ENCODE data around the gene TMEM272.

TMEM272 gene

DNA sequence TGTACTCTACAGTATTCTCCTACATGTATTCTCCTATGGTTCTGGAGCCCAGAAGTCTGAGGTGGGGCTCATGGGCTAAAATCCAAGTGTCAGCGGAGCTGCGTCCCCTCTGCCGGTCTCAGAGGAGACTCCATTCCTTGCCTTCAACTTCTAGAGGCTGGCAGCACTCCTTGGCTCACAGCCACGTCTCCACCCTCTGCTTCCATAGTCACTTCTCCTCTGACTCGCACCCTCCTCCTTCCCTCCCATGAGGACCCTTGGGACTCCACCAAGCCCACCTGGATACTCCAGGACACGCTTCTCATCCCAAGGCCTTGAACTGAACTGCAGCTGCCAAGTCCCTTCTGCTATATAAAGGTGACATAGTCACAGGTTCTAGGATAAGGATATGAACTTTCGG is 68.8 kb downstream of the TMEM272 start:
- no peak for DNase-seq

DNA sequence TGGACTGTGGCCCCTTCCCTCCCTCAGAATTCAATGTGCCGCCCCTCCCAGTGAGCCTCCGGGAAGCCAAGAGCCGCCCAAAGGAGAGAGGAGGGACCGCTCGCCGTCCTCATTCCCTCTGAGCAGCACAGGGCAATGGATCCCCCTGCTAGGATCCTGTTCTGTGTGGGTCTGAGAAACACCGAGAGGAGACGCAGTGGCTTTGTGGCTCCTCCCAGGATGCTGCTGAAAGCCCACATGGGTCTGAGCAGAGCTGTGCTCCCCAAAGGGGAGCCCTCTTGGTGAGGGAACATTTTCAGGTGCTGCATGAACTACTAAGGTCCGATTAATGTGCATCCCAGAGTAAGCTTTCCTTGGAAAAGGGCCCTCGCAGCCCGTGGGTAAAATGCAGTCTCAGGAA is 71.5 kb downstream of the TMEM272 start:
- DNase-seq, result no peak

DNA sequence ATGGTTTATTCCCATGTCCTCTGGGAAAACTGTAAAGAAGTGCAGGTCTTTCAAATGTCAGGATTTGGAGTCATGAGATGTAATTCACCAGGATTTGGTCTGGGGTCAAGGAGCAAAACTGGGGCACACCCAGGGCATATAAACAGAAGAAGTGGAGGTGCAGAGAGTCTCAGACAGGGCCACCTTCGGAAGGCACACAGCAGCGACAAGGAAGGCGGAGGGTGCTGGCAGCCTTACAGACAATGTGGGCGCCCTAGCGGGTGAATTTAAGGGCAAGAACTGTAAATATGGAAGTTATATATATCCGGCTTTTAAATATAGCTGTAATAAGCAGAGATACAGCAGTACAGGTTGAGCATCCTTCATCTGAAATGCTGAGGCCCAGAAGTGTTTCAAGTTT is 72.2 kb downstream of the TMEM272 start:
- DNase-seq, result no peak

DNA sequence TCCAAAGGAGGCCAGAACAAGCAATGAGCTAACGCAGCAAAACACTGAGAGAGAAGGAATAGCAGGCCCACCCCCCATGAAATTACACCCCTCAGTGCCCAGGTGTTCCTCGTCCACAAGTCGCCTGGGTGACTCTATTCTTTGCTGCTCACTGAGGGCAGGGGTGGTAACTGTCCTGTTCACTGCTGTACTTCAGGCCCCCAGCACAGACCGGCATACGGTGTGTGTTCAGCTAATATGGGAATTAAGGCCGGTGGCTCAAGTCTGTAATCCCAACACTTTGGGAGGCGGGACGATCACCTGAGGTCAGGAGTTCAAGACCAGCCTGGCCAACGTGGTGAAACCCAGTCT is 72.9 kb downstream of the TMEM272 start:
- DNase-seq, result no peak

DNA sequence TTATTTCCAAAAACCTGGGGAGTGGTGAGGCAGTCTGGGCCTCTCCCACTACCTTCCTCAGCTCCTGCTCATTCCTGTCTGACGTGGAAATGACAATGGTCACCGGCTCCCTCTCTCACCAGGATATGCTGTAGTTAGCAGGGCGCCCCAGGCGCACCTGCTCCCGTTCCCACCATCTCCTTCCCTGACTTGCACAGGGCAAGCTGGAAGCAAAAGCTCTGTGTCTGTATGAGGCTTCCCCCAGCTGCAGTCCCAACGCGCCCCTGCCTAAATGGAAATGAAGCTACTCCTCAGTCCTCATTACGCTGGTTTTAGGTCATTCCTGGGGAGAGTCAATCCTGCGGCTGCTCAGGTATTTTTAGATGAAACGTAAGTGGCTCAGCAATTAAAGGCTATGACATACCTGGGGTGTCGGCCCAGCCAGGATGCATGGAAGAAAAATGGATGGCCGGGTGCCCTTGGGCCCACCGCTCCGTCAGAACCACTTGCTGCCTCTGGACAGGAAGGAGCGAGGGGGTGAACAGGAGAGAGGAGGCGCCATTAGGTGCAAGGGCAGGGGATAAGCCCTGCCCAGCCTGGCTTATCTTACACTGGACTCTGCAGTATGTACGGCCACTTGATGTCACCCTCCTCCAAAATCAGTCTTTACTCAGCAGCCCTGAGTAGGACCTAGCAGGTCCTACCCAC is 73.4 kb downstream of the TMEM272 start:
- DNase-seq, result no peak

DNA sequence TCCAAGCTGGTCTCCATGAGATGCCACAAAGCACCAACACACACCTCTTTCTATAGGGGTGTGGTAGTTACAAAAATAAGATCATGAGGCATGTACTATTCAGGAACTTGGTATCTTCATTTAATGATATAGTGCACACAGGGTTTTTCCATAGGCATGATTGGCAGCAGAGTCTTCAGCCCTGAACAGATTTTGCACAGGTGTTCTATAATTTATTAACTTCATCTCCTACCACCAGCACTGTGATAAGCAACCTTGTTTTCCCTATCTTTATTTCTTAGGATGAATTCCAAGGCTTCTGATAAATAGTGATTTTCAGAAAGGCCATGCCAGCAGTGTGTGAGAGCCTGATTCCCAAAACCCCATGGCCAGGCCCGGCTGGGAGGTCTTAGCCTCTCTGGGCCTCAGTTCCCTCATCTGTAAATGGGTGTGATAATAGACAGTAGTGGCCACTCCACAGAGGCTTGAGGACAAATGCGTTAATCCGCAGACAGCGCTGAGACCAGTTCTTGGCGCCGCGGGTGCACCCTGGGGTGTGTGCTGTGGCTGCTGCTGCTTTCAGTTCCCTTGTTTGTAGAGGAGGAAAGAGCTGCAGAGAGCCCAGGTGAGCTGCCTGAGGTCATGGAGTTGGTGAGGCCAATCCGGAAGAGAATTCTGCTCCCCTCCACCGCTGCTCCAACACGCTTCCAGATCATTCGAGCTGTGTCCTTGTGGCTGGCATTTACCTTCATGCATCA is 74.1 kb downstream of the TMEM272 start:
- no peak for DNase-seq

DNA sequence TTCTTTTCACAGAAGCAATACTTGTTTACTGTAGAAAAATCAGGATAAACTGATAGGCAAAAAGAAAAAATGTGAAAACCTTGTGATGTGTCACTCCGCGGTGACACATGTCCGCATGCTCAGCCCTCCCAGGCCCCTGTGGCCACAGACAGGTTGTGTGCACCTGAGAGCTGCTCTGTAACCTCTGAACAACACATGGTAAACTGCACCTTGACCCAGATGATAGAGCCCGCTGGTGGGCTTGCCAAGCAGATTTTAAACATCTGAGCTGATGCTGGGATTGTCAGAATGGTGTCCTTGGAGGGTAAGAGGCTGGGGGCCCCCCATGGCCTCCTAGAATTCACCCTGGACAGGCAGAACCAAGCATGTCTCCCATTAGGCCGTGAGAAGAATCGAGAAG is 74.8 kb downstream of the TMEM272 start:
- no peak for DNase-seq

DNA sequence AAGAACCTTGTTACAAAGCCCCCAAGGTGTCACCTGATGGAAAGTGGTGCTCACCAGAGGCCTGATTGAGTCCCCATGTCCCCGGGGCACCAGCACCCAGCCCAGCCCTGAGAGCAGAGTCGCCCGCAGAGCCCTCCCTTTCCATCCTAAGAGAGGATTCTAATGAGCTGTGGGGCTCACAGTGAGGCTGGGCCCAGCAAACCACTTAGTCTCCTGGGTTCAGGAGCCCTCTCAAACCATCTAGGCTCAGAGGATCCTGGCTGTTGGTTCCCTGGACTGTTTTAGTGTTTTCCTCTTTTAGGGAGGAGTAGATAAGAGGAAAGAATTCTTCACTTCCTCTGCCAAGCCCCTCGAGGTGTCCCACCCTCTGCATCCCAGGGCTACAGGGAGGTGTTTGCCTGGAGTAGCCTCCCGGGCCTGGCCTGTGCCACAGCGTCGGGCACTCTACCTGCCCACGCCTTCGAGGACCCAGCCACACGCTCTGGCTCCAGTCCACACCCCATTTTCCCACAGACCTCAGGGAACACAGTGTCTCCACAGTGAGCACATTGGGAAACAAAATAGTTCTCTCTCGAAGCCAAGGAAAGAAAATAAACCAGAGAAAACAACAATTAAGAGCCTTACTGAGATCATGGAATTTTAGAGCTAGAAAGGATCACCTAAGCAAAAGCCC is 75.4 kb downstream of the TMEM272 start:
- no peak for DNase-seq

DNA sequence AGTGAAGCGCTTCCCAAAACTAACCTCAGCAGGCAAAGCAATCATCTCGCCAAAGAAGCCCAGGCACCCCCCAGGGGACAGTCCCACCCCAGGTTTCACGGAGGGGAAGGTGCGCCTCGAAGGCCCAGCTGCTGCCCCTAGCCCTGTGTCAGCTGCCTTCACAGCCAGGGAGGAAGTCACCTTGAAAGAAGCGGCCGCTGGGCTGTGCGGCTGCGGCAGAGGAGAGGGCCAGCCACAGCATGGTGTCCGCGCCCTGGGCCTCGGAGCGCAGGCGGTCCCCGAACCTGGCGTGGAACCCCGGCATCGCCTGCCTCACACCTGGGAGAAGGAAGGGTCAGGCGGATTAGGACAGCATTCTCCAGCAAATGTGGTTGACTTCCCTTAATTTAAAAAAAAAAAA is 76.0 kb downstream of the TMEM272 start:
- DNase-seq, result no peak

DNA sequence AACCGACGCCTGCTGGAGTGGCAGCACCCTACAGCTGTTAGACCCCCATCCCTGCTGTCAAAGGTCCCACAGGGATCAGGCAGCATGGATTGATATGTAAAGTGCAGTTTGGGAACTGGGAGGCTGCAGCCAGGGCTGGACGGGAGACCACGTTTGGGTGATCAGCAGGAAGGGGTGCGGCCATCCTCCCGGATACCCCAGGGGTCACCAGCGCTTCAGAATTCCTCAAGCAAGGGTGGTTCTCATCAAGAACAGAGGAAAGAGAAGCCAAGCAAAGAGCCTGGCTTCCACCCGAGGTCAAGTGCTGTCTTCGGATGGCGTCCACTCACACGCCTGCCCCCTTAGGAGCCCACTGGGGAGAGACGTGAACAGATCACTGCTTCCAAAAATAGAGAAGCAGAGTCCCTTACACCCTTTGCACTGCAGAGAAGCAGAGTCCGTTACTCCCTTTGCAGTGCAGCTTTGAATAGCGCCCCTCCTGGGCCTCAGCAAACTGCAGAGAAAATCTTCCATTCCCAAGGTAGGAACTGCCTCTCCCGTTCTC is 76.5 kb downstream of the TMEM272 start:
- DNase-seq, result no peak

DNA sequence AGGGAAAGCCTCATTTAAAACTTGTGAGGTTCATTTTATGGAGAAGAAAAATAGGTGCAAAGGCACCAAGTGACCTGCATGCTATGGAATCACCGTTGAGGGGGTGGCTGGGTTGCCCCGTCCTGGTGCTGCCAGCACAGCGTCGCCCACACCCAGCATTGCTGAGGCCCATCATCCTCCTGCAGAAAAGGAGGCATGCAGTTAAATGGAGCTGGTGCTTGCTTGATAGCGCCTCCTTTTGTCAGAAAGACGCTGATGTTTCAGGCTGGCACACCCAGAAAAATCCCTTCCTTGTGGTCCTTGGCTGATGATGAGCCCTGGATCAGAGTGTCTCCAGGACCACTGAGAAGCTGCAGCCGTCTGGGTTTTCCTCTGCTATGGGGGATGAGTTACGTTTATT is 77.9 kb downstream of the TMEM272 start:
- no peak for DNase-seq

DNA sequence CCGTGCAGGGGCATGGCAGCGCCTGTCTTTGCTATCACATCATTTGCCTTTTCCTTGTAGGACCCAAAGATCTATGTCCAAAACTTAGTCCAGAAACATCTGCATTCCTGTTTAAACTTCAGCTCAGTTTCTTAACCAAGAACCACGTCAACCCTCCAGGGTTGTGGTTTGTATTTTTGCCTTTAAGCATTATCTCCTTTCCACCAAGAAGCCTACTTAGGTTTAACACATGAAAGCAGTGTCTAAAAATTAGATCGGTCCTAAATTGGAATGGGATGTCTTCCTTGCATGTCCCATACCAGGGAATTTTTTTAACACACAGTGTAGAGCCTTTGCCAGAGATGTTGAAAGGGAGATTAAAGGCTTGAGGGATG is 79.8 kb downstream of the TMEM272 start:
- no peak for DNase-seq

DNA sequence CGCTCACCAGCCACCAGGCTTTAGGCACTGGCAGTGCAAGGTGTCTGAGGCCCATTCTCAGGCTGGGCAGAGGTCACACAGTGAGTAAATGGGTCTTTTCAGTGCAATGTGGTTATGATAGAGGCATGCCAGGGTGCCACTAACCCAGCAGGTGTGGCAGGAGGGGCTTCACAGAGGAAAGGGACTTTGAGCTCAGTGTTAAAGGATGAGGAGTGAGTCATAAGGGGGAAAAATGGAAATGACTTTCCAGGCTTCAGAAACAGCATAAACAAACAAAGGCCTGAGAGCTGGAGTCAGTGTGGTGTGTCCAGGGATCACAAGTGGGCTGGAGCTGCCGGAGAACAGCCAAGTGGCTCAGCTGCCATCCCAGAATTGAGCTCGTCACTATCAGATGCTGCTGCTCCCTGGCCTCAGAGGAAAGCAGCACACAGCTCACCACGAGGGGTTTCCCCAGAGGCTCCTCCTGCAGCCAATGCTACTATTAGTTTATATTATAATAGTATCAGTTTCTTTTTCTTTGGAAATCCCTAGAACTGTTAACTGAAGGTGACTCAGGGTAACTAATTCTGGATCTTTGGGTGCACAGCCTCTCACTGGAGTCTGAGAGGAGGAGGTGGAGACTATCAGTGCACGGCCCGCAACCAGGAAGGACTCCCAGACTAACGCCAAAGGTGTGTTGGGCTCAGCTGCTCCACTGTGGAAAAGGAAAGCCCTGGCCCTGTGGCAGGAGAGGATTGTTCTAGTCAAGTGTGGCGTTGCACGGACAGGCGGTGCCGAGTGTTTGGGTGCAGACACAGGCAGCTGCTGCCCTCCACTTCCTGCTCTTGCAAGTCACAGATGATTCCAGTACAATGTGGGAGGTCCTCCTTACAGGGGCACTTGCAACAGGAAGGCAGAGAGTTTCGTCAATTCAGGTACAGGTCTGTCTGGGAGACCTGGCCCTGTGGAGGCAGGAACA is 80.5 kb downstream of the TMEM272 start:
- DNase-seq, result peak; percentile 51

DNA sequence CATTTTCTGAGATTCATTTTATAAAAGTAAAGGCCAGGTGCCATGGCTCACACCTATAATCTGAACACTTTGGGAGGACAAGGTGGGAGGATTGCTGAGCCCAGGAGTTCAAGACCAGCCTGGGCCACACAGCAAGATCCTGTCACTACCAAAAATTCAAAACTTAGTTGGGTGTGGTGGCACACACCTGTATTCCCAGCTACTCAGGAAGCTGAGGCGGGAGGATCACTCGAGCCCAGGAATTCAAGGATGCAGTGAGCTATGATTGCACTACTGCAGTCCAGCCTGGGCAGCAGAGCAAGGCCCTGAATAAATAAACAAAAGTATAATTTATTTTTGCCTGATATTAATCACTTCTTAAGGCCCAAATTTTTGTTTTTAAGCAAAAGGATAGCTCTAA is 81.5 kb downstream of the TMEM272 start:
- no peak for DNase-seq
